SK-N-SH (cell line): ENCODE data around the gene YES1. TPM values are rescaled to one million over a fixed set of nuclear protein-coding genes. Genes with fewer than 3 reads are reported as not detected.

Experiments used
- CTCF ChIA-PET: fragments of 300-600, 350-600 bp; formaldehyde crosslinking; extraction: SDS; loops from one replicate; lab custom pipeline; 2021; lab: Yijun Ruan, JAX
- POLR2A ChIA-PET: fragments of 350-600 bp; sonication (Branson Sonifier 250); formaldehyde crosslinking; extraction: SDS; loops from one replicate; lab custom pipeline; 2020; ENCODE audit warnings: antibody characterized with exemption, inconsistent platforms; lab: Yijun Ruan, JAX
- DNase-seq: peaks from one replicate; pipeline ENCODE4 v3.0.0; 2012
- H2AFZ ChIP-seq: fragments of 200-600 bp; sonication (generic); 2 replicates; pipeline ENCODE4 v1.8.1; 2016; ENCODE audit warnings: antibody characterized with exemption, mild to moderate bottlenecking, low read depth
- H3F3A ChIP-seq: fragments of 200-600 bp; sonication (generic); replicated peaks from 2 replicates; pipeline ENCODE3; 2016; ENCODE audit warnings: antibody characterized with exemption, mild to moderate bottlenecking; ENCODE audit not compliant: insufficient read depth
- H3K27ac ChIP-seq, 2 experiments: fragments of 200-500 bp in 1 of 2; fragments of 200-600 bp in 1 of 2; sonication (Bioruptor generic) in 1 of 2; sonication (generic), shearing (Covaris generic) in 1 of 2; 2 replicates each; pipeline versions ENCODE4 v1.5.1 to v1.6.1; 2014 to 2016; ENCODE audit warnings: low read depth in 2 of 2, inconsistent platforms in 1 of 2, low read length in 1 of 2, mild to moderate bottlenecking in 1 of 2, mixed read lengths in 1 of 2
- H3K27me3 ChIP-seq: fragments of 200-600 bp; sonication (generic), shearing (Covaris generic); 2 replicates; pipeline ENCODE4 v1.6.1; 2016; ENCODE audit warnings: mixed run types; ENCODE audit not compliant: insufficient read depth
- H3K36me3 ChIP-seq, 2 experiments: fragments of 200-500 bp in 1 of 2; fragments of 200-600 bp in 1 of 2; sonication (Bioruptor generic) in 1 of 2; sonication (generic) in 1 of 2; replicated peaks in 1 of 2; 2 replicates each; pipeline versions ENCODE3 to v1.5.1; 2014 to 2016; ENCODE audit warnings: low read length in 1 of 2, mild to moderate bottlenecking in 1 of 2; ENCODE audit not compliant: insufficient read depth in 2 of 2, control insufficient read depth in 1 of 2
- H3K4me1 ChIP-seq, 2 experiments: fragments of 200-500 bp in 1 of 2; fragments of 200-600 bp in 1 of 2; sonication (Bioruptor generic) in 1 of 2; sonication (generic), shearing (Covaris generic) in 1 of 2; 2 replicates each; pipeline versions ENCODE4 v1.5.1 to v1.6.1; 2014 to 2016; ENCODE audit warnings: low read depth in 1 of 2, low read length in 1 of 2, mixed run types in 1 of 2; ENCODE audit not compliant: insufficient read depth in 2 of 2, control insufficient read depth in 1 of 2
- H3K4me2 ChIP-seq: fragments of 200-600 bp; sonication (generic), shearing (Covaris generic); 2 replicates; pipeline ENCODE4 v1.6.1; 2017; ENCODE audit warnings: mixed run types
- H3K4me3 ChIP-seq, 2 experiments: fragments of 200-500 bp in 1 of 2; fragments of 200-600 bp in 1 of 2; sonication (Bioruptor generic) in 1 of 2; sonication (generic), shearing (Covaris generic) in 1 of 2; 2 replicates each; pipeline versions ENCODE4 v1.5.1 to v1.8.1; 2014 to 2016; ENCODE audit warnings: low read depth in 2 of 2, inconsistent platforms in 1 of 2, low read length in 1 of 2, mild to moderate bottlenecking in 1 of 2, mixed read lengths in 1 of 2, moderate library complexity in 1 of 2
- H3K79me2 ChIP-seq: fragments of 200-600 bp; sonication (generic); 2 replicates; pipeline ENCODE4 v1.8.1; 2017; ENCODE audit warnings: mild to moderate bottlenecking; ENCODE audit not compliant: insufficient read depth
- H3K9ac ChIP-seq: fragments of 200-600 bp; sonication (generic); 2 replicates; pipeline ENCODE4 v1.6.1; 2017; ENCODE audit warnings: mixed run types
- H3K9me2 ChIP-seq: fragments of 200-600 bp; sonication (generic); 2 replicates; pipeline ENCODE4 v1.6.1; 2017; ENCODE audit warnings: mixed run types
- H3K9me3 ChIP-seq: fragments of 200-600 bp; sonication (generic); 2 replicates; pipeline ENCODE4 v1.6.1; 2017; ENCODE audit warnings: mixed run types, mild to moderate bottlenecking, moderate library complexity
- H4K20me1 ChIP-seq: fragments of 200-600 bp; sonication (generic); 2 replicates; pipeline ENCODE4 v1.6.1; 2017; ENCODE audit warnings: mild to moderate bottlenecking, mixed run types; ENCODE audit not compliant: insufficient read depth
- CTCF ChIP-seq: fragments of 200-600 bp; sonication (generic); IDR thresholded peaks from 2 replicates; pipeline ENCODE4 v1.6.1; 2017; ENCODE audit warnings: antibody characterized with exemption, mild to moderate bottlenecking, moderate library complexity
- EZH2phosphoT487 ChIP-seq: fragments of 200-600 bp; sonication (generic); IDR thresholded peaks from 2 replicates; pipeline ENCODE4 v1.6.1; 2017; ENCODE audit warnings: low read depth, mixed run types, mild to moderate bottlenecking, antibody characterized with exemption, moderate library complexity, borderline replicate concordance
- FOSL2 ChIP-seq: IDR thresholded peaks from 2 replicates; pipeline ENCODE4 v1.4.0; 2012; ENCODE audit warnings: low read depth, mild to moderate bottlenecking, moderate library complexity, borderline replicate concordance
- FOXJ3 ChIP-seq: sonication (generic); formaldehyde crosslinking; IDR thresholded peaks from 2 replicates; pipeline ENCODE4 v1.5.1; 2020; ENCODE audit warnings: mild to moderate bottlenecking, missing genetic modification reagents
- GATA2 ChIP-seq: sonication (generic); formaldehyde crosslinking; IDR thresholded peaks from 2 replicates; pipeline ENCODE4 v1.5.0; 2020; ENCODE audit warnings: mild to moderate bottlenecking, missing genetic modification reagents
- IRF3 ChIP-seq: fragments of 150-350 bp; IDR thresholded peaks from 2 replicates; pipeline ENCODE4 v1.6.1; 2016; ENCODE audit warnings: mild to moderate bottlenecking, low read depth, low read length
- NRF1 ChIP-seq: IDR thresholded peaks from 2 replicates; pipeline ENCODE4 v1.6.1; 2012; ENCODE audit warnings: low read depth, mild to moderate bottlenecking, low read length
- PBX3 ChIP-seq: IDR thresholded peaks from 2 replicates; pipeline ENCODE4; 2012
- RAD21 ChIP-seq: IDR thresholded peaks from 2 replicates; pipeline ENCODE4 v1.6.1; 2012; ENCODE audit warnings: mild to moderate bottlenecking, low read length
- RCOR1 ChIP-seq: fragments of 150-350 bp; IDR thresholded peaks from 2 replicates; pipeline ENCODE4 v1.6.1; 2017; ENCODE audit warnings: antibody characterized with exemption, low read length
- REST ChIP-seq: IDR thresholded peaks from 2 replicates; pipeline ENCODE4 v1.6.1; 2012; ENCODE audit warnings: mild to moderate bottlenecking, low read depth, low read length, moderate library complexity
- RXRA ChIP-seq: IDR thresholded peaks from 2 replicates; pipeline ENCODE4 v1.4.0; 2012; ENCODE audit warnings: low read depth, mild to moderate bottlenecking, borderline replicate concordance
- SIN3A ChIP-seq: IDR thresholded peaks from 2 replicates; pipeline ENCODE4 v1.6.1; 2012; ENCODE audit warnings: low read depth, mild to moderate bottlenecking, low read length, moderate library complexity, borderline replicate concordance
- USF1 ChIP-seq: IDR thresholded peaks from 2 replicates; pipeline ENCODE4 v1.4.0; 2012; ENCODE audit warnings: low read depth, borderline replicate concordance
- YY1 ChIP-seq: IDR thresholded peaks from 2 replicates; pipeline ENCODE4 v1.4.0; 2012; ENCODE audit warnings: low read depth, mild to moderate bottlenecking
- WGBS: methylation state at CpG from one replicate; pipeline ENCODE4 v1.1.6; 2017; ENCODE audit warnings: low lambda C conversion rate; 5-methylcytosine and 5-hydroxymethylcytosine counted together
- polyA plus RNA-seq, 3 experiments: library from polyadenylated mRNA; depleted of rRNA; stranded (reverse); fragments of >200 nt; gene quantifications; 2 replicates each; pipeline ENCODE4 v1.2.3, GENCODE V29; 2012

Gene YES1
- polyA plus RNA-seq, 1 of the 3 experiments (the other 2 are of a cell fraction): 7.9 TPM

DNA sequence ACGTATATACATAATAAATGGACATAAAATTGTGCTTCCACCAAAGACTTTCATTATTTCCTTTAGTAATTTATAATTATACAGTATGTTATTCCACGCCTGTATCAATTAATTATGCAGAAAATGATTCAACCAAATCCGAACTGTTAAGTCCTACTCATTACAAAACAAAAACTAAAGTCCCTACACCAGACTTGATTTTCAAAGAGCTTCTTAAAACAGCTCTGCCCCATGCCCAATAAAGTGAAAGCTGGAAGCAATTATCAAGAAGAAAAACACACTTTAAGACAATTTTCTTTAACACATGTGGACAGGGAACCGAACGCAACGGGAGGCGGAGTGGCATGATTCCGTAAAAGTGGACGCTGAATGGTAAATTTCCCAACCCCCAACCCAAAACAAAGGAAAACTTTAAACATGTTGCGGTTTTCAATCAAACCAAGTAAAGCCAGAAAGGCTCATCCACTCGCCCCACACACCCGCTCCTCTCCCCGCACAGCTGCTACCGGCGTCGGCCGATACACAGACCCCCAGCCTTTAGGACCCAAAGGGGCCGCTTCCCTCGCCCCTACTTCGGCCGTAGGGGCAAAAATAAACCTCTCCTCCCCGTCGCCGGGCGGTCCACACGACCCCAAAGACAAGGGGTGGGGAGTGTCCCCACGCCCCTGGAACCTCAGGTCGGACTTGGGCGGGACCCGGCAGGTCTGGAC, 705 bp downstream of the YES1 start:
- H3K36me3 ChIP-seq: no peaks in the 10 kb centered on the region
- H3F3A ChIP-seq: peaks cover 9% of the 10 kb centered on the region
- DNase-seq: no peak
- peaks cover 50% of the 10 kb centered on the region for H3K79me2 ChIP-seq
- H3K4me1 ChIP-seq: no peaks in the 10 kb centered on the region; a peak in 2 of 4 replicates
- under 1% methylated on average over 17 of the region's 30 CpGs for WGBS
- CTCF ChIA-PET: interaction anchor here (0.7 to 1.0 kb wide), 2 partner anchors 13 to 30 kb away, joined by 3 read pairs; no protein-coding TSS in a partner anchor
- peaks cover 26% of the 10 kb centered on the region for H4K20me1 ChIP-seq
- H3K27ac ChIP-seq: peak overlapping the region; percentile 58 to 79; a peak in 2 of 4 replicates
- H3K9ac ChIP-seq: peak overlapping the region; percentile 88
- TF ChIP-seq EZH2phosphoT487: 0 out of 2 replicates have a peak, but pooled peaks have one; percentile 47
- TF ChIP-seq FOXJ3 (CRISPR knock-in tag): no peak
- no peak for TF ChIP-seq RAD21
- no peaks in the 10 kb centered on the region for H3K9me3 ChIP-seq
- no peaks in the 10 kb centered on the region for H3K9me2 ChIP-seq
- POLR2A ChIA-PET: no interaction called here
- peak overlapping the region; percentile 93 for H3K4me2 ChIP-seq
- peak overlapping the region; percentile 76 to 89 for H3K4me3 ChIP-seq
- H3K27me3 ChIP-seq: 0 out of 2 replicates have a peak, but pooled peaks cover 7% of the 10 kb centered on the region
- H2AFZ ChIP-seq: peak overlapping the region; percentile 90

DNA sequence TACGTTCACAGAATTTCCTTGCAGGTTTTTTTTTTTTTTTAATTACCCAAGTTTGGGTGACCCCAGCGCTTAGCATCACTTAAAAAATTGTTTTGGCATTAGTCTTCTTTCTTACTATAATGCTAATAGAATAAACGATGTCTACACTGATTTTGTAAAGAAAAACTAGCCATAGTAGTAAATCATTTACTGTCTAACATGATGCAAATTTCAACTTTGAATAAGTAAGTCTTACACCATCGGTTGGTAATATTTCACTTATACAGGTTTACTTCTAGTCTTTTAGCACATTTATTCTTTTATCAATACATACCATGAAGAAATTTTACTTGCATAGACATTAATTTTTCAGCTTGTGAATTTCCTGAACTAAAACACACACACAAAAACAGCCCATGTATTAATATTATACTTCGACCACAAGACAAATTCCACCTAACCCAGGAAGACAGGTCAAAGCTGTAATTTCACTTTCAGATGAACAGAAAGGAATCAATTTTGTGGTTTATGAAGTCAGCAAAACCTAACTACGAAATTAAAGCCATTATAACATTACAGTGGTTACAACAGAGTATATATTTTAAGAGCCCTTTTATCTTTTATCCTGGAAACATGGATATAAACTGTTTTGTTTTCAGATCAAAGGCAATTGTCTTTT, 1.9 kb downstream of the YES1 start:
- peaks cover 35% of the 10 kb centered on the region for H4K20me1 ChIP-seq
- CTCF ChIA-PET: interaction anchor here (1.0 kb wide), 2 partner anchors 11 to 20 kb away, joined by 3 read pairs; no protein-coding TSS in a partner anchor
- peaks cover 60% of the 10 kb centered on the region for H3K79me2 ChIP-seq
- 0 out of 2 replicates have a peak, but pooled peaks cover 7% of the 10 kb centered on the region for H3K27me3 ChIP-seq
- TF ChIP-seq FOSL2 (no peak), RXRA (no peak), REST (no peak), RAD21 (no peak), RCOR1 (no peak), GATA2 (no peak), NRF1 (no peak), CTCF (no peak), FOXJ3 (CRISPR knock-in tag) (no peak), EZH2phosphoT487 (no peak), SIN3A (no peak), IRF3 (no peak), YY1 (no peak), PBX3 (no peak), USF1 (no peak)
- no peak overlapping the region for H2AFZ ChIP-seq
- H3K4me1 ChIP-seq: no peaks in the 10 kb centered on the region; a peak in 3 of 4 replicates
- H3K4me2 ChIP-seq: peak overlapping the region; percentile 93; the same call in 1 of the 2 replicates
- no peak overlapping the region; the same call in 1 of the 2 replicates for H3K9ac ChIP-seq
- DNase-seq: no peak
- no peak overlapping the region for H3K27ac ChIP-seq
- H3K9me3 ChIP-seq: no peaks in the 10 kb centered on the region
- POLR2A ChIA-PET: no interaction called here
- no peaks in the 10 kb centered on the region for H3K36me3 ChIP-seq
- H3K4me3 ChIP-seq: peak overlapping the region in 1 of 2 experiments; percentile 89; a peak in 1 of 4 replicates
- no peaks in the 10 kb centered on the region for H3K9me2 ChIP-seq
- 59% methylated on average over 6 of the region's 6 CpGs for WGBS
- peaks cover 9% of the 10 kb centered on the region for H3F3A ChIP-seq
